SK-N-SH (cell line): ENCODE measurements around the gene GPR161. TPM values are rescaled to one million over a fixed set of nuclear protein-coding genes. Genes with fewer than 3 reads are reported as not detected.

Source experiments
- CTCF ChIA-PET: fragments of 300-600, 350-600 bp; formaldehyde crosslinking; extraction: SDS; loops from one replicate; lab custom pipeline; 2021; lab: Yijun Ruan, JAX
- POLR2A ChIA-PET: fragments of 350-600 bp; sonication (Branson Sonifier 250); formaldehyde crosslinking; extraction: SDS; loops from one replicate; lab custom pipeline; 2020; ENCODE audit warnings: antibody characterized with exemption, inconsistent platforms; lab: Yijun Ruan, JAX
- DNase-seq: peaks from one replicate; pipeline ENCODE4 v3.0.0; 2012
- H2AFZ ChIP-seq: fragments of 200-600 bp; sonication (generic); 2 replicates; pipeline ENCODE4 v1.8.1; 2016; ENCODE audit warnings: antibody characterized with exemption, mild to moderate bottlenecking, low read depth
- H3F3A ChIP-seq: fragments of 200-600 bp; sonication (generic); replicated peaks from 2 replicates; pipeline ENCODE3; 2016; ENCODE audit warnings: antibody characterized with exemption, mild to moderate bottlenecking; ENCODE audit not compliant: insufficient read depth
- H3K27ac ChIP-seq, 2 experiments: fragments of 200-500 bp in 1 of 2; fragments of 200-600 bp in 1 of 2; sonication (Bioruptor generic) in 1 of 2; sonication (generic), shearing (Covaris generic) in 1 of 2; 2 replicates each; pipeline versions ENCODE4 v1.5.1 to v1.6.1; 2014 to 2016; ENCODE audit warnings: low read depth in 2 of 2, inconsistent platforms in 1 of 2, low read length in 1 of 2, mild to moderate bottlenecking in 1 of 2, mixed read lengths in 1 of 2
- H3K27me3 ChIP-seq: fragments of 200-600 bp; sonication (generic), shearing (Covaris generic); 2 replicates; pipeline ENCODE4 v1.6.1; 2016; ENCODE audit warnings: mixed run types; ENCODE audit not compliant: insufficient read depth
- H3K36me3 ChIP-seq, 2 experiments: fragments of 200-500 bp in 1 of 2; fragments of 200-600 bp in 1 of 2; sonication (Bioruptor generic) in 1 of 2; sonication (generic) in 1 of 2; replicated peaks in 1 of 2; 2 replicates each; pipeline versions ENCODE3 to v1.5.1; 2014 to 2016; ENCODE audit warnings: low read length in 1 of 2, mild to moderate bottlenecking in 1 of 2; ENCODE audit not compliant: insufficient read depth in 2 of 2, control insufficient read depth in 1 of 2
- H3K4me1 ChIP-seq, 2 experiments: fragments of 200-500 bp in 1 of 2; fragments of 200-600 bp in 1 of 2; sonication (Bioruptor generic) in 1 of 2; sonication (generic), shearing (Covaris generic) in 1 of 2; 2 replicates each; pipeline versions ENCODE4 v1.5.1 to v1.6.1; 2014 to 2016; ENCODE audit warnings: low read depth in 1 of 2, low read length in 1 of 2, mixed run types in 1 of 2; ENCODE audit not compliant: insufficient read depth in 2 of 2, control insufficient read depth in 1 of 2
- H3K4me2 ChIP-seq: fragments of 200-600 bp; sonication (generic), shearing (Covaris generic); 2 replicates; pipeline ENCODE4 v1.6.1; 2017; ENCODE audit warnings: mixed run types
- H3K4me3 ChIP-seq, 2 experiments: fragments of 200-500 bp in 1 of 2; fragments of 200-600 bp in 1 of 2; sonication (Bioruptor generic) in 1 of 2; sonication (generic), shearing (Covaris generic) in 1 of 2; 2 replicates each; pipeline versions ENCODE4 v1.5.1 to v1.8.1; 2014 to 2016; ENCODE audit warnings: low read depth in 2 of 2, inconsistent platforms in 1 of 2, low read length in 1 of 2, mild to moderate bottlenecking in 1 of 2, mixed read lengths in 1 of 2, moderate library complexity in 1 of 2
- H3K79me2 ChIP-seq: fragments of 200-600 bp; sonication (generic); 2 replicates; pipeline ENCODE4 v1.8.1; 2017; ENCODE audit warnings: mild to moderate bottlenecking; ENCODE audit not compliant: insufficient read depth
- H3K9ac ChIP-seq: fragments of 200-600 bp; sonication (generic); 2 replicates; pipeline ENCODE4 v1.6.1; 2017; ENCODE audit warnings: mixed run types
- H3K9me2 ChIP-seq: fragments of 200-600 bp; sonication (generic); 2 replicates; pipeline ENCODE4 v1.6.1; 2017; ENCODE audit warnings: mixed run types
- H3K9me3 ChIP-seq: fragments of 200-600 bp; sonication (generic); 2 replicates; pipeline ENCODE4 v1.6.1; 2017; ENCODE audit warnings: mixed run types, mild to moderate bottlenecking, moderate library complexity
- H4K20me1 ChIP-seq: fragments of 200-600 bp; sonication (generic); 2 replicates; pipeline ENCODE4 v1.6.1; 2017; ENCODE audit warnings: mild to moderate bottlenecking, mixed run types; ENCODE audit not compliant: insufficient read depth
- ELF1 ChIP-seq: IDR thresholded peaks from 2 replicates; pipeline ENCODE4 v1.4.0; 2012
- EZH2phosphoT487 ChIP-seq: fragments of 200-600 bp; sonication (generic); IDR thresholded peaks from 2 replicates; pipeline ENCODE4 v1.6.1; 2017; ENCODE audit warnings: low read depth, mixed run types, mild to moderate bottlenecking, antibody characterized with exemption, moderate library complexity, borderline replicate concordance
- FOXJ3 ChIP-seq: sonication (generic); formaldehyde crosslinking; IDR thresholded peaks from 2 replicates; pipeline ENCODE4 v1.5.1; 2020; ENCODE audit warnings: mild to moderate bottlenecking, missing genetic modification reagents
- FOXM1 ChIP-seq: IDR thresholded peaks from 2 replicates; pipeline ENCODE4 v1.4.0; 2012; ENCODE audit warnings: low read depth, mild to moderate bottlenecking
- GABPA ChIP-seq: IDR thresholded peaks from 2 replicates; pipeline ENCODE4 v1.4.0; 2012; ENCODE audit warnings: low read depth, mild to moderate bottlenecking
- MEF2A ChIP-seq: IDR thresholded peaks from 2 replicates; pipeline ENCODE4 v1.4.0; 2012; ENCODE audit warnings: low read depth, borderline replicate concordance
- MXI1 ChIP-seq: IDR thresholded peaks from 2 replicates; pipeline ENCODE4 v1.6.1; 2012; ENCODE audit warnings: mild to moderate bottlenecking, low read depth, low read length, improper control_type of control experiment
- RAD21 ChIP-seq: IDR thresholded peaks from 2 replicates; pipeline ENCODE4 v1.6.1; 2012; ENCODE audit warnings: mild to moderate bottlenecking, low read length
- SIN3A ChIP-seq: IDR thresholded peaks from 2 replicates; pipeline ENCODE4 v1.6.1; 2012; ENCODE audit warnings: low read depth, mild to moderate bottlenecking, low read length, moderate library complexity, borderline replicate concordance
- TEAD4 ChIP-seq: IDR thresholded peaks from 2 replicates; pipeline ENCODE4 v1.4.0; 2012; ENCODE audit warnings: mild to moderate bottlenecking, borderline replicate concordance; ENCODE audit not compliant: insufficient read depth
- YY1 ChIP-seq: IDR thresholded peaks from 2 replicates; pipeline ENCODE4 v1.4.0; 2012; ENCODE audit warnings: low read depth, mild to moderate bottlenecking
- WGBS: methylation state at CpG from one replicate; pipeline ENCODE4 v1.1.6; 2017; ENCODE audit warnings: low lambda C conversion rate; 5-methylcytosine and 5-hydroxymethylcytosine counted together
- polyA plus RNA-seq, 3 experiments: library from polyadenylated mRNA; depleted of rRNA; stranded (reverse); fragments of >200 nt; gene quantifications; 2 replicates each; pipeline ENCODE4 v1.2.3, GENCODE V29; 2012
- TF ChIP-seq, protein P1 (sequence below): IDR thresholded peaks from 2 replicates; pipeline ENCODE4 v1.6.1; 2012; ENCODE audit warnings: mild to moderate bottlenecking, low read depth, low read length, moderate library complexity
- TF ChIP-seq, protein P2 (sequence below): fragments of 200-600 bp; sonication (generic); IDR thresholded peaks from 2 replicates; pipeline ENCODE4 v1.6.1; 2017; ENCODE audit warnings: antibody characterized with exemption, mild to moderate bottlenecking, moderate library complexity
- TF ChIP-seq, protein P3 (sequence below): IDR thresholded peaks from 2 replicates; pipeline ENCODE4 v1.4.0; 2012; ENCODE audit warnings: low read depth, borderline replicate concordance
- TF ChIP-seq, protein P4 (sequence below): fragments of 150-350 bp; IDR thresholded peaks from 2 replicates; pipeline ENCODE4 v1.6.1; 2016; ENCODE audit warnings: mild to moderate bottlenecking, low read depth, low read length

The GPR161 gene
- polyA plus RNA-seq, 1 of the 3 experiments (the other 2 are of a cell fraction) = 20.1 TPM

DNA sequence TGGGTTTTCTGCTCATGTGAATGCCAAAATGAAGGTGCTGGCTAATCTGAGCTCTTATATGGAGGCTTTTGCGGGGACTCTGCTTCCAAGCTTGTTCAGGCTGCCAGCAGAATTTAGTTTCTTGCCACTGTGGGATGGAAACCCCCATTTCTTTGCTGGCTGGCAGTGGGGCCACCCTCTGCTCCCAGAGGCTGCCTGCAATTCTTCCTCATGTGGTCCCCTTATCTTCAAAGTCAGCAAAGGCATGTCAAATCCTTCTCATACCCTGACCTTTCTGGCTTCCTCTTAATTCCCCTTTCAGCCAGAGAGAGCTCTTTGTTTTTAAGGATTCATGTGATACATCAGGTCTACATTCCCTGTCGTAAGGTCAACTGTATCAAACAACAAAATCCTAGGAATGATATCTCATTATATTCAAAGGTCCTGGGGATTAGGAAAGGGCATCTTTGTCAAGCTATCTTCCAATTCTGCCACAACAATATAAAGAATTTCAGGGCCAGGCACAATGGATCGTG, 5.2 kb upstream of the GPR161 start:
- TF ChIP-seq EZH2phosphoT487 = no peak
- no peak for TF ChIP-seq TEAD4
- TF ChIP-seq, protein P1, sequence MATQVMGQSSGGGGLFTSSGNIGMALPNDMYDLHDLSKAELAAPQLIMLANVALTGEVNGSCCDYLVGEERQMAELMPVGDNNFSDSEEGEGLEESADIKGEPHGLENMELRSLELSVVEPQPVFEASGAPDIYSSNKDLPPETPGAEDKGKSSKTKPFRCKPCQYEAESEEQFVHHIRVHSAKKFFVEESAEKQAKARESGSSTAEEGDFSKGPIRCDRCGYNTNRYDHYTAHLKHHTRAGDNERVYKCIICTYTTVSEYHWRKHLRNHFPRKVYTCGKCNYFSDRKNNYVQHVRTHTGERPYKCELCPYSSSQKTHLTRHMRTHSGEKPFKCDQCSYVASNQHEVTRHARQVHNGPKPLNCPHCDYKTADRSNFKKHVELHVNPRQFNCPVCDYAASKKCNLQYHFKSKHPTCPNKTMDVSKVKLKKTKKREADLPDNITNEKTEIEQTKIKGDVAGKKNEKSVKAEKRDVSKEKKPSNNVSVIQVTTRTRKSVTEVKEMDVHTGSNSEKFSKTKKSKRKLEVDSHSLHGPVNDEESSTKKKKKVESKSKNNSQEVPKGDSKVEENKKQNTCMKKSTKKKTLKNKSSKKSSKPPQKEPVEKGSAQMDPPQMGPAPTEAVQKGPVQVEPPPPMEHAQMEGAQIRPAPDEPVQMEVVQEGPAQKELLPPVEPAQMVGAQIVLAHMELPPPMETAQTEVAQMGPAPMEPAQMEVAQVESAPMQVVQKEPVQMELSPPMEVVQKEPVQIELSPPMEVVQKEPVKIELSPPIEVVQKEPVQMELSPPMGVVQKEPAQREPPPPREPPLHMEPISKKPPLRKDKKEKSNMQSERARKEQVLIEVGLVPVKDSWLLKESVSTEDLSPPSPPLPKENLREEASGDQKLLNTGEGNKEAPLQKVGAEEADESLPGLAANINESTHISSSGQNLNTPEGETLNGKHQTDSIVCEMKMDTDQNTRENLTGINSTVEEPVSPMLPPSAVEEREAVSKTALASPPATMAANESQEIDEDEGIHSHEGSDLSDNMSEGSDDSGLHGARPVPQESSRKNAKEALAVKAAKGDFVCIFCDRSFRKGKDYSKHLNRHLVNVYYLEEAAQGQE = no peak
- TF ChIP-seq, protein P2, sequence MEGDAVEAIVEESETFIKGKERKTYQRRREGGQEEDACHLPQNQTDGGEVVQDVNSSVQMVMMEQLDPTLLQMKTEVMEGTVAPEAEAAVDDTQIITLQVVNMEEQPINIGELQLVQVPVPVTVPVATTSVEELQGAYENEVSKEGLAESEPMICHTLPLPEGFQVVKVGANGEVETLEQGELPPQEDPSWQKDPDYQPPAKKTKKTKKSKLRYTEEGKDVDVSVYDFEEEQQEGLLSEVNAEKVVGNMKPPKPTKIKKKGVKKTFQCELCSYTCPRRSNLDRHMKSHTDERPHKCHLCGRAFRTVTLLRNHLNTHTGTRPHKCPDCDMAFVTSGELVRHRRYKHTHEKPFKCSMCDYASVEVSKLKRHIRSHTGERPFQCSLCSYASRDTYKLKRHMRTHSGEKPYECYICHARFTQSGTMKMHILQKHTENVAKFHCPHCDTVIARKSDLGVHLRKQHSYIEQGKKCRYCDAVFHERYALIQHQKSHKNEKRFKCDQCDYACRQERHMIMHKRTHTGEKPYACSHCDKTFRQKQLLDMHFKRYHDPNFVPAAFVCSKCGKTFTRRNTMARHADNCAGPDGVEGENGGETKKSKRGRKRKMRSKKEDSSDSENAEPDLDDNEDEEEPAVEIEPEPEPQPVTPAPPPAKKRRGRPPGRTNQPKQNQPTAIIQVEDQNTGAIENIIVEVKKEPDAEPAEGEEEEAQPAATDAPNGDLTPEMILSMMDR = no peak
- TF ChIP-seq YY1 = no peak
- TF ChIP-seq, protein P3, sequence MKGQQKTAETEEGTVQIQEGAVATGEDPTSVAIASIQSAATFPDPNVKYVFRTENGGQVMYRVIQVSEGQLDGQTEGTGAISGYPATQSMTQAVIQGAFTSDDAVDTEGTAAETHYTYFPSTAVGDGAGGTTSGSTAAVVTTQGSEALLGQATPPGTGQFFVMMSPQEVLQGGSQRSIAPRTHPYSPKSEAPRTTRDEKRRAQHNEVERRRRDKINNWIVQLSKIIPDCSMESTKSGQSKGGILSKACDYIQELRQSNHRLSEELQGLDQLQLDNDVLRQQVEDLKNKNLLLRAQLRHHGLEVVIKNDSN = no peak
- TF ChIP-seq, protein P4, sequence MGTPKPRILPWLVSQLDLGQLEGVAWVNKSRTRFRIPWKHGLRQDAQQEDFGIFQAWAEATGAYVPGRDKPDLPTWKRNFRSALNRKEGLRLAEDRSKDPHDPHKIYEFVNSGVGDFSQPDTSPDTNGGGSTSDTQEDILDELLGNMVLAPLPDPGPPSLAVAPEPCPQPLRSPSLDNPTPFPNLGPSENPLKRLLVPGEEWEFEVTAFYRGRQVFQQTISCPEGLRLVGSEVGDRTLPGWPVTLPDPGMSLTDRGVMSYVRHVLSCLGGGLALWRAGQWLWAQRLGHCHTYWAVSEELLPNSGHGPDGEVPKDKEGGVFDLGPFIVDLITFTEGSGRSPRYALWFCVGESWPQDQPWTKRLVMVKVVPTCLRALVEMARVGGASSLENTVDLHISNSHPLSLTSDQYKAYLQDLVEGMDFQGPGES = no peak
- no peak for TF ChIP-seq MXI1
- no peak for TF ChIP-seq GABPA
- TF ChIP-seq FOXM1 = no peak
- no peak for TF ChIP-seq SIN3A
- no peak for TF ChIP-seq ELF1
- TF ChIP-seq RAD21 = no peak
- no peak for TF ChIP-seq FOXJ3 (CRISPR knock-in tag)
- no peak for TF ChIP-seq MEF2A
- TF ChIP-seq, all 33 proteins: peak for 0
- POLR2A ChIA-PET = no interaction called here

More for the DNA sequence above, 5.2 kb upstream of the GPR161 start:
- Histone ChIP-seq H4K20me1 (no peaks in the 10 kb centered on the region), H3F3A (peaks cover 10% of the 10 kb centered on the region), H3K27me3 (no peaks in the 10 kb centered on the region), H3K4me3 (no peak overlapping the region), H3K9me2 (no peaks in the 10 kb centered on the region), H3K4me2 (no peak overlapping the region), H3K9me3 (no peaks in the 10 kb centered on the region), H2AFZ (no peak overlapping the region), H3K36me3 (no peaks in the 10 kb centered on the region), H3K9ac (no peak overlapping the region), H3K27ac (no peak overlapping the region), H3K79me2 (no peaks in the 10 kb centered on the region), H3K4me1 (peaks cover 0 to 4% of the 10 kb centered on the region in 2 experiments; a peak in 1 of 4 replicates)
- 80% methylated on average over 3 of the region's 3 CpGs for WGBS
- CTCF ChIA-PET = interaction anchor here (1.1 to 1.7 kb wide), 2 partner anchors 56 to 59 kb away, joined by 3 to 7 read pairs; no protein-coding TSS in a partner anchor
- DNase-seq = no peak
